Activated CD4-positive, alpha-beta T cell treated with anti-CD3 and anti-CD28 coated beads, Interleukin-10, Interleukin-2, amounts not matched to agents 100 ng/mL and 50 ng/mL, durations not matched to agents 16 hours and 8 hours (primary cell): ENCODE data around the gene GPATCH2.
"Not testable (repeated sequence)": the region's sequence is repeated elsewhere in the genome, so short reads cannot be mapped to it uniquely, and the experiment has no call there.

Experiments
- DNase-seq: peaks from one replicate; pipeline ENCODE4 v3.0.0-alpha.2; 2020

The GPATCH2 gene

DNA sequence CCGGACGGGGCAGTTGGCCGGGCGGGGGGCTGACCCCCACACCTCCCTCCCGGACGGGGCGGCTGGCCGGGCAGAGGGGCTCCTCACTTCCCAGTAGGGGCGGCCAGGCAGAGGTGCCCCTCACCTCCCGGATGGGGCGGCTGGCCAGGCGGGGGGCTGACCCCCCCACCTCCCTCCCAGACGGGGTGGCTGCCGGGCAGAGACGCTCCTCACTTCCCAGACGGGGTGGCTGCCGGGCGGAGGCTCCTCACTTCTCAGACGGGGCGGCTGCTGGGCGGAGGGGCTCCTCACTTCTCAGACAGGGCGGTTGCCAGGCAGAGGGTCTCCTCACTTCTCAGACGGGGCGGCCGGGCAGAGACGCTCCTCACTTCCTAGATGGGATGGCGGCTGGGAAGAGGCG, 107.0 kb downstream of the GPATCH2 start:
- DNase-seq, result not testable (repeated sequence)

DNA sequence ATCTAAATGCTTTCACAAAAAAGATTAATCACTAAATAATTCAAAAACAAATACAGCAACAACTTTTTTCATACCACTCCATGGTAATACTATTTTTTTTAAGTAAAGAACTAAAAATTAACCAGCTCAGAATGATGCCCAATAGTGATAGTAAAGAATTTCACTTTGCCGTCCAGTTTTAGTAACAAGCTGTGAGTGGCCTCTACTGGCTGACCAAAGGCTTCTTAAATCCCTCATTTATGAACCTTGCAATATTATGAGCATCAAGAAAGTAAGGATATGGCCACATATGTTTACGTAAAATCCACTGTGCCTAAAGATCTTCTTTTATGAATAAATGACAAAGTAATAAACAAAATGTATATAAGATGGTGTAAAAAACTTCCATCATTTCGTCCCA, 108.6 kb downstream of the GPATCH2 start:
- DNase-seq, result no peak

DNA sequence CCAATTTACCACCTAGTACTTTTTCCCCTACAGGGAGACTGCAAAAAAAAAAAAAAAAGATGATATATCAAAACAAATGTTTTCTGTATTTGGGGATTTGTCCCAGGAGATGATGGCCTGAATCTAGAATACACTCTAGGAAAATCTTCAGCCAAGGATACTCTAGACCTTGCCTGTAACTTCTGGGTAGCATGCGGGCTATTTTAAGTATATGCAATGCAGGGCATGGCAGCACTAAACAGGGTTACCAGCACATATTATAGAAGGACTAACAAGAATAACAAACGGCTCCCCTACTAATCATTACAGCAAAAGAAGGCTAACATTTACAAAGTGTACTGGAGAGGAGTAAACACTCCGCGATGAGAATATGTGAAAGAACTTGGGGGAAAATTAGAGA, 109.6 kb downstream of the GPATCH2 start:
- DNase-seq, result no peak

DNA sequence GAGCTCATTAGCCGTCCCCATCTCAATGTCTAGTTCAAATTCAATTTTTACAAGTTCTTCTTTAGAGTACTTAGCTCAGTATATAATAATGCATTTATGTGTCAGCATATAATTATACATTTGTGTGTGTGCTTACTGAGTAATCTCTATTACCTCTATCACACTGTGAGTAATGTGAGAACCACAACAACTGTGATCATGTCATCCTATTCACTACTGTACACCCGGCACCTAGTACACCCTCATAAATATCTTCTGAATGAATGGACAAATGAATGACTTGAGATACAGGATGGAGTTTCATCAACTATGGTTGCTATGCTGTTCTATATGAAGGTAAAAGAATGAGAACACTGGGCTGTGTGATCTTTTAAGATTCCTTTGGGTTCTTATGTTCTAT, 124.0 kb downstream of the GPATCH2 start:
- peak; percentile 10 for DNase-seq

DNA sequence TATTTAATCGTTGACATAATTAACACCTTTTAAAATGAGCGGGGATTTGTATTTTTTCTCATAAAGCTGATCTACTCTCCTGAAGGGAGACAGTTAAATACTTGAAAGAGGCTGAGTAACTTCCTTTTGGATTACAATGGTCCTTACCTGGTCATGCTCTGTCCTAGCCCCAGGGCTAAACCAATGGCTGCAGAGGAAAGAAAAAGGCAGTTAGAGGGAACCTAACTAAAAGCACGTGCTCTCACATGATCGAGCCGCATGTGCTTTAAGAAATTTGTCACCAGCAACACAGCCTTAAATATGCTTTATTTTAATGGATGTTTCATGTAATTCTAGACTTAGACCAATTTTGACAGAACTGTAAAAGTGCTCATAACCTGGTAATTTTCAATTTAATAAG, 132.7 kb downstream of the GPATCH2 start:
- DNase-seq, result no peak

DNA sequence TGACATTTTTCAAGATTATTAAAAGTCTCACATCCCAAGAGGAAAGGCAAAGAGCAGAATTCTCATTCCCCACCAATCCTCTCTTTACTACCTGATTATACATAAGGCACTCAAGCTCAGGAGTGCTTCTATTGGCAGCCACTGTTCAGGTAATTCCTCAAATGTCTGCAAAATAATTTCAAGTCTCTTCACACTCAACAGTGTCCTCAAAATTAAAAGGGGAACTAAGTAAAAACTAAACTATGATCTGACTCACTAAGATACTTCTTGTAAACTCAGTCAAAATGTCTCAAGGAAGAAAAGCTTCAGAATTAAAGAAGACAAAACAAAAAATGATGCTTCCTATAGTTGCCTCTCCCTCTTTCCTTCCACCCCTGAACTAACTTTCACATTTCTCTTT, 135.6 kb downstream of the GPATCH2 start:
- DNase-seq, result peak; percentile 52

DNA sequence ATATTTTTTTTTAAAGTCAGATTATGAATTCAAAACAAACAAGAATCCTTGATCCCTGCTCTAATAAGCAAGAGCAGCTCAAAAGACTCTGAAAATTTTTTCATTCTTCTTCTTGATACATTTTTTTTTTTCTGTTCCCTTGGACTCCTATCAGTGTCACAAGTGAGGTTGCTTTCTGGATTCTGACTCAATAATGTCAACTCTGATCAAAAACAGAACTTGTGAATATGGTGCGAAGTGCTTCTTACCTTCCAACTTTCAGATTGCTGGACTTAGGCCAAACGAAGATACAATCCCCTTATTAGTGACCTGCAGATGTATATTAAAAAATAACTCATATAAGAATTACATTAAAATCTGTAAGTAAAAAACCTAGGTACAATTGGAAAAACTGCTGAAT, 136.1 kb downstream of the GPATCH2 start:
- DNase-seq, result peak; percentile 67

DNA sequence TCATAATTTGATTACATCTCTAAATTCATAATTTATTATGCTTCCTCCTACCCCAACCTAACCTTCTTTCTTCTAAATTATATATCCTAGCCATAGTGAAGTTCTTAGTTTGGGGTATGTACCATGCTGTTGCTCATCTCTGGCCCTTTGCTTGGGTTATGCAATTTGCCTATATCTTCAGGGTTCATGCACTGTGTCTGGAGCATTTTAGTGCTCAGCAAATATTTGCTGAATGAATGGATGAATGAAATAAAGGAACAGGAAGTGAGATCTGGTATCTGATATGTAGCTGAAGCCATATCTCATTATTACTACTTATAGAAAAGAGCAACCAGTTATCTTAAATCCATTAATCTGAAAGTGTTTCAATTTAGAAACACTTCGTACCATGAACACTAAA, 137.6 kb downstream of the GPATCH2 start:
- DNase-seq, result no peak

DNA sequence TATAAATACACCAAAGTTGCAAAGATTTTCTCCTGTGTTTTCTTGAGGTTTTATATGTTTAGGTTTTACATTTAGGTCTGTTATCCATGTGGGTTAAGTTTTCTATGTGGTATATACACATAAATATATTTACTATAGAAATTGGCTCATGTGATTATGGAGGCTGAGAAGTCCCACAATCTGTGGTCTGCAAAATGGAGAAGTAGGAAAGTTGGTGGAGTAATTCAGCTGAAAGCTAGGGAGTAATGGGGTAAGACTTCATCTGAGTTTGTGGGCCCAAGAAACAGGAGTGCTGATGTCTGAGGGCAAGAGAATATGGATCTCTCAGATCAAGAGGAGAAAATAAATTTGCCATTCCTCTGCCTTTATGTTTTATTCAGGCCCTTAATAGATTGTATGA, 146.0 kb downstream of the GPATCH2 start:
- no peak for DNase-seq

DNA sequence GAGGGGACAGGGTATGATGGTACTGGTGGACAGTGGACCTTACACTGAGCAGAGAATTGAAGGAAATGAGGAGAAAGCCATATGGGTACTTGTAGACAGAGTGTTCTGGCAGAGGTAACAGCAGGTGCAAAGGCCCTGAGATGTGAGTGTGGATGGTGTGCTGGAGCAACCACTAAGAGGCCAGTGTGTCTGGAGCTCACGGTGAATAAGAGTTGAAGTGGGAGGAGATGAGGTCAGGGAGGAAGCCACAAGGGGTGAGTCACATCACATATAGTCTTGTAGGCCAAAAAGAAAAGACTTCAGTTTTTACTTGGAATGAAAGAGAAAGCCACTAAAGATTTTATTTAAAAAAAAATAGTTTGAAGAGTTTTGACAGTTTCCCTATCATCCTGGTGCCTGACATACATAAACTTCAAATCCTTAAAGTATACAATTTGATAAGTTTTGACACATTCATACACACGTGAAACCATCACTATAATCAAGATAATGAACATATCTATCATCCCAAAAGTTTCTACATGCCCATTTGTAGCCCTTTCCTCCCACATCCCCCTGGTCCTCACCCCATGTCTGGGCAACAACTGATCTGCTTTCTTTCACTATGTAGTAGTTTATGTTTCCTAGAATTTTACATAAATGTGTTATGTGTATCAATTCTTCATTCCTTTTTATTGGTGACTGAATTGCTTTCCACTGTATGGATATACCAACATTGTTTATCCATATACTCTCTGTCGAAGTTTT, 148.4 kb downstream of the GPATCH2 start:
- peak; percentile 92 for DNase-seq

DNA sequence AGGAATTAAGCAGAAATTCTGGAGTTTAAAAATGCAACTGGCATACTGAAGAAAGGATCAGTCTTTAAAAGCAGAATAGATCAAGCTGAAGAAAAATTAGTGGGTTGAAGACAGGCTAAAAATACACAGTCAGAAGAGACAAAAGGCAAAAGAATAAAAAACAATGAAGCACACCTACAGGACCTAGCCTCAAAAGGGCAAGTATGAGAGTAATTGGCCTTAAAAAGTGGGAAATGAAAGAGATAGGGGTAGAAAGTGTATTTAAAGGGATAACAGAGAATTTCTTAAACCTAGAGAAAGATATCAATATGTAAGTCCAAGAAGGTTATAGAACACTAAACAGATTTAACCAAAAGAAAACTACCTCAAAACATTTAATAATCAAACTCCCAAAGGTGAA, 152.4 kb downstream of the GPATCH2 start:
- no peak for DNase-seq

DNA sequence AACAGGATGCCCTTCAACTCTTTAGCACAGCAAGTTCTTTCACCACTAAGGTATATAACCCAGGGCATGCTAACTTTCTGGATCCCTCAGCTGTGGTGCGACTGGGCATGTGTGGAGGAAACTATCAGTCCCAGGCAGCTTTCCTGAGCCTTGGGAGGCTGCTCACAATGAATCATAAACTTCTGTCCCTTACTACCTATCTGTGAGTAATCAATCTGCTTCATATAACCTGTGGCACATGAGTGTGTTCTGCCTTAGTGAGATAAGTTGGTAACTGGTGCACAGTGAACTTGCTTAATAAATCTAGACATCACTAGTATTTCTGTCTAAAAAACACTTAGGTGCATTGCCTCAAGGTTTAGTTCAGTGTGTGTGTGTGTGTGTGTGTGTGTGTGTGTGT, 158.0 kb downstream of the GPATCH2 start:
- no peak for DNase-seq

DNA sequence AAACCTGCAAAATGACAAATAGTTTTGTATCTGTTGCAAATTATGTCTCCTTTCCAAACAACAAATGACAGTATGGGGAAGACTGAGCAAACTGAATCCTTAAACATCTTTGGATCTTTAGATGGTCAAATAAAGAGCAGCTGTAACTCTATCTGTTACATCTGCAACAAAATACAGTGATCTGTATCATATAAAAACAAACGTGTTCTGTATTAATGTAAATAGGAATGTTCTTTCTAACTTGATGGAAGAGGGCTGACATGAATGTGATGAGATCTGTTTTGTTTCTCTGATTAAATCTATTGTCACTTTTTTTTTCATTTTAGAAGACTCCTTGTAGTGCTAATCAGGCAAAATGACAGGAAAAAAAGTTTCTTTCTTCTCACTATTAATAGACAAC, 159.5 kb downstream of the GPATCH2 start:
- no peak for DNase-seq

DNA sequence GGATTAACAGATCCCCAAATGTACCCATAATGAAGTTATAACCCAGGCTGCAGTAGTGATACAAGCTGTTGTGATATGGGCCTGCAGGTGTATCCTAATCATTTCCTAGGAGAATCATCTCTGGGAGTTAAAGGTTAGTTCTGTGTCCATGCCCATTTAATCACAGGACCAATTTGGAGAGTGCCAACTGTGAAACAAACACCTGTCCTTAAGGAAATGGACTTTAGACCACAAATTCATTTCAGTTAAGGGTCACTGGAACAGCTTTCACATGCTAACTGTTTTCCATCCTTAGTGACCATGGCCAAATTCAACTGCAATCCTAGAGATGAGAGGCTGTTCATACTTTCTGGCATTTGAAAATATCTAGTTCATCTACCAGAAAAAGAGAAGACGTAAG, 160.9 kb downstream of the GPATCH2 start:
- no peak for DNase-seq

DNA sequence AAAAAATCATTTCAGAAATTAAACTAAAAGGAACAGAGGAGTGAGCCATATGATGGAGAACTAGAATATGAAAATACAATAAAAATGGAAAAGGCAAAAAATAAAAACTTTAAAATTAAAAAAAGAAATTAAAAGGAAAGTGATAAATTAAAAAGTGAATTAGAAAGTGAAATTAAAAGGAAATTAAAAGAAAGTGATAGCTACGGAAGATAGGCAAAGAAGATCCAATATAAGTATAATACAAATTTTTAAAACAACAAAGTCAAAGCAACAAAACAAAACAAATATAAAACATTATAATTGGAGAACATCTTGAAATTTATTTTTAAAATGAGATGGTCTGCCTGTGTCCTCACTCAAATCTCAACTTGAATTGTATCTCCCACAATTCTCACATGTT, 165.8 kb downstream of the GPATCH2 start:
- no peak for DNase-seq

DNA sequence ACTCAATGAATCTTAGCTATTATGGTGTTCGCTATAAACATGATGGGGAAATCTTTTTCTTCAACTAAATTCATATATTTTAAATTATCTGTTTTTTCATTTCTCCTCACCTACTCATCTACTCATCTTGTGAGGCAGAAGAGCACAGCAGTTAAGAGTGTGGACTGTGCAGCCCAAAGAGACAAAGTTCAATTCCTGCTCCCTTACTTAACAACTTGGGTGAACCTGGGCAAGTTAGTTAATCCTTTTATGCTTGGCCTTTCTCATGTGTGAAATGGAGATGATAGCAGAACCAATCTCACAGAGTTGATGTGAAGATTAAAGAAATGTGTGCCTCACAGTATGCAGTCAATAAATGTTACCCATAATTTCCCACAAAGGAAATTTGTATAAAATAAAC, 168.2 kb downstream of the GPATCH2 start:
- no peak for DNase-seq

DNA sequence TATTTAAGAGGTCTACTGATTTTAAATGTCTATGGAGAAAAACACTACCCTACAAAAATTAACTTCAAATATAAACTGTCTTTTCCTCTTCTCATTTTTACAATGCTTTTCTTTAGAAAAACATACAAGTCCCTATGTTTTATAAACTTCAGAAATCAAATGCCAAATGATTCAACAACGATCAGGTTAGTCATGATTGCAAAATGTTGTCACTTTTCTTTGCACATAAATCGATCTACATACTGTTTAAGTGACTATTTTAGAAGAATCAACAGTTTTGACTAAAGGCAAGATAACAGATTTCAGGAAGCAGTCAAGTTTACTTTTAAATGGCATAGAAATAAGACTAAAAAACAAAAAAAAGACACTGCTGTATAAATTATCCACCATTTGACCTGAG, 168.7 kb downstream of the GPATCH2 start:
- DNase-seq, result no peak

DNA sequence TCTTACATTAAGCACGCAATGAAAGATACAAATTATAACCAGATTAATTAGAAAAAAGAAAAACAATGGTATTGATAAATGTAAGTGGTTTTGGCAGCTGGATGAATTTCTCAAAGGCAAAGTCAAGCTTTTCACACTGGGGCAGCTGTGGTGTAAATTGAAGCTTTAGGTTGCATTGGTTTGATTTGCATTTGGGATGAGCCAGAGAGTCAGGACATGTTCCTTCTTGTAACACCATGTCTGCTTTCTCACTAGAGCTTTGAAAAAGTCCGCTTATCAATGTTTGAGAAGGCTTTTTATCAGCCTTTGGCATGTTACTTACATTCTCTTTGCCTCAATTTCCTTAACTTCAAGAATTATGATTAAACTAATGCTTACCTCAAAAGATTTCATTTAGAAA, 173.9 kb downstream of the GPATCH2 start:
- no peak for DNase-seq

DNA sequence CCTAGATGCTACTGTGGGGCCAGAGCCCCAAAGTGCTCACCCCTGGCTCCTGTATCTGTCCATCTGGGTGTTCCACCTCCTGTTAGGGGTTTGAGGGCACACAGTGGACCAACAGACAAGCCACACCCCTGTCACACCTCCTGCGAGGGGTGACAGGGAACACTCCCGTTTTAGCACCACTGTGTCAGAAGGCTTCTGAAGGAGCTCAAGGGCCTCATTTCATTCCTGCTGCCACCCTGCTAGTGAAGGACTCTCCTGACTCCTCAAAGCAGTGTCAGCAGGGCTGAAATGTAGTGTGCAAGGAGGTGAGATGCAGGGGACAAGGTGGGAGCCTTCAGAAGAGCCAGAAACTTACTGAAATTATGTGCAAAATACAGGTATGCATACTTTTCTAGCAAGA, 174.6 kb downstream of the GPATCH2 start:
- no peak for DNase-seq

DNA sequence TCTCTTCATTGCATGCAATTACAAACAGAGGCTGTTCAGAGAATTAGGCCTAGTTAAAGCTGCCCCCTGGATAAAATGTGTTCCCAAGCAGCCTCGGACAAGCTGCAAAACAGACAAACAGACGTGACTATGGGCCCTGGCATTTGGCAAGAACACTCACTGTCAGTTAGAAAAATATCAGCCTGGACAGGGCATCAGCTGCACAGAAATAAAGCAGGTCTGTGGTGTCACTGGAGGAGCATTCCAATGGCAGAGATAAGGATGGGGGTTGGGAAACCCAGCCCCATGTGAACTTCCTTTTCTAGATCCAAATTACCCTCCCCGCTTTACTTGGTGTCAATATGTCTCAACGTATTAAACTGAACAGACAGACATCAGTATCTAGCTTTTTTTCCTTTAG, 177.1 kb downstream of the GPATCH2 start:
- DNase-seq, result no peak

DNA sequence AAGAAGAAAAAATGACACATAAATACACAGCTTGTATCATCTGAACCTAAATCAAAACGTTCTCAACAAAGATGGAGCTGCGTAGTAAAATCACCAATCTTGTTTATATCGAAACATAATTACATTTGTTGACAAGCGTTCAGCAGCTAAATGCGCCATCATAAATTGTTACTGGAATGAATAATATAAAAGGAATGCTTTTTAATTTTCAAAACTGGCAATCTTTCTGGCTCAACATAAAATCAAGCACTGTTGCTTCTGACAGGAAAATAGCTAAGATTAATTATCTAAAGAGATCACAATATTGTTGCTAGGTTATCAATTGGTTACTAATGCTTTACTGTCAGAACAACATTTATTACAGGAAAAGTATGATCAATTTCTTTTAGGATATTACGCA, 181.5 kb downstream of the GPATCH2 start:
- no peak for DNase-seq

DNA sequence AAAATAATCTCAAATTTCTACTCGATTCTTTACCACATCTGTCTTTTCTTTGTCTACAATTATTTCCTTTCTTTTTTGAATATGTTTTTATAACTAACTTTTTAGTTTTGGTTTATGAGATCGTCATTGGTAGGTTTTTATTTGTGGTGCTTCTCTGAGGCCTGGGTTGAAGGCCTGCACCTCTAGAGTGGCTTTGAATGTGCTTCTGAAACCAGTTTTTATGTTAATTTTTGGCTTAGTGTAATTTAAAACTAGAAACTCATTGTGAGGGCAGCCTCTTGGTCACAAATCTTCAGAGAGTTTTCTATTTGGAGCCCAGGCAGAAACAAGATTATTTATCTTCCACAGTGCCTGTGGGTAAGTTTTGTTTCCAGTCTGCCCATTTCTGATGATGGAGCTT, 187.0 kb downstream of the GPATCH2 start:
- DNase-seq, result no peak

DNA sequence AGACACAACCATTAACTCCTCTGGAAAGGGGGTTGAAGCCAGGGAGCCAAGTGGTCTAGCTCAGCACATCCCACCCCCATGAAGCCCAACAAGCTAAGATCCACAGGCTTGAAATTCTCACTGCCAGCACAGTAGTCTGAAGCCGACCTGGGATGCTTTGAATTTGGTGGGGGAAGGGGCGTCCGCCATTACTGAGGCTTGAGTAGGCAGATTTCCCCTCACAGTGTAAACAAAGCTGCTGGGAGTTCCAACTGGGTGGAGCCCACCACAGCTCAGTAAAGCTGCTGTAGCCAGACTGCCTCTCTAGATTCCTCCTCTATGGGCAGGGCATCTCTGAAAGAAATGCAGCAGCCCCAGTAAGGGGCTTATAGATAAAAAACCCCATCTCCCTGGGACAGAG, 193.5 kb downstream of the GPATCH2 start:
- no peak for DNase-seq

DNA sequence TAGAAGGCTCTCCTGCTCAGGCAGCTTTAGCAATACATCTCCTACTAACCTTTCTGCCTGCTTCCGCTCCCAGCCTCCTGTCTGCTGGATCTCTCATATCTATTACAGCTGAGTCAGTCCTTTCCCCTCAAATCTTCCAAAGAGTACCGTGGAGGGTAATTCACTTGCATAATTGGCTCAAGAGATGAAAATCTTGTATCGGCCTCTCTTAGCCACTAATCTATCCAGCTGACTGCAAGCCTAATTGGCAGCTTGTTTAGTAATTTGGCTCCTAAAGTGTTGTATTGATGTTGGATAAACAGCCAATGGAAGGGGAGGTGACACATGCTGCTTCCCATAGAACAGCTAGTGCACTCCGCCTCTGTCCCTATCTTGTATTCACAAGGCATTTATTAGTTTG, 195.7 kb downstream of the GPATCH2 start:
- DNase-seq, result no peak

DNA sequence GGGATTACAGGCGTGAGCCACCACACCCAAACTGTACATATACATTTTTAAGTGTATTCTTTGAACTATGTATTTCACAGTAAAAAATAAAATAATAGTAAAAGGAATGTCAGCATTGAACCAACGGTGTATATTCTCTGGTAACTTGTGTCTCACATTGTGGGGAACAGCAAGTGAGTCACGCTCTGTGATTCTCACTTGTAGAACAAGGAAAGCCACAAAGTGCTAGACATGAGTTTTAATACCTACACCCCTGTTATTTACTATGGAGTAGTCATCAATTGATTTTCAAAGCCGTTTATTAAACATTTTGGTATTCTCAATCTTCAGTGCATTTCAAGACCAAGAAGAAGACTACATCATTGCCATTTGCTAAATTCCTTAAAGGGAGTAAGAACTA, 197.2 kb downstream of the GPATCH2 start:
- no peak for DNase-seq

DNA sequence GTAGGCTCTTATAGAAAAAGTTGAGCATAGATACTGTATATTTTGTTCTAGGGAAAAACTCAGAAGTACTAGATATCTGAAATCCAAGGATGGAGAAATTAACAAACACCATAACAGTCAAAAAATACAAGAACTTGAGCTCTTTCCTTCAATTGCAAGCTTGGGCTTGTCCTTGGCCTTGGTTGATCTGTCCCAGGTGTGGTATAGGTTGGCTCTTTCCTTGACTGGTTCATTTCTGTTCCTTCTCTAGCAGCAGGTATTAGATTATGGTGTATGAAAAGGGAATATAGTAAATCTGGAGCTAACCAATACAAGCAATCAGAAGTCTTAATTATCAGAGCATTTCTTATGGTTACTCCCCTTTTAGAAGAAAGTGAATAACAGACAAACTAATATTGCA, 198.6 kb downstream of the GPATCH2 start:
- no peak for DNase-seq
